ENCODE data around the gene MYH6. TPM values are rescaled to one million over a fixed set of nuclear protein-coding genes. Genes with fewer than 3 reads are reported as not detected.

MYH6 gene
- total RNA-seq, 2 donors from 2014 or later: 0.26 to 1.6 TPM

DNA sequence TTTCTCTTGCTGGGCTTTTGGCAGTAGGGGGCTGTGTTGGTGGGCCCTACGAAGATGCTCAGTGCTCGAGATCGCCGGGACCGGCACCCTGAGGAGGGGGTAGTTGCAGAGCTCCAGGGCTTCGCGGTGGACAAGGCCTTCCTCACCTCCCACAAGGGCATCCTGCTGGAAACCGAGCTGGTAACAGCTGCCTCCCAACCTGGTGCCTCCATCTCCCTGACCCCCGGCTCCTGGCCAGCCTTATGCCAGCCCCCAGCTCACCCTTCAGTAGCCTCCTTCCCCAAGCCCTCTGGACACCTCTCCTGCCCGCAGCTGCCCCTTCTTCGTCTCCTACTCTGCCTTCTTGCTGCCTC lies 30.9 kb downstream of the MYH6 start:
- Histone ChIP-seq H3K9me3 (no peaks in the 10 kb centered on the region), H3K27ac (no peak overlapping the region), H3K36me3 (replicated peaks in 1 of 2; ENCODE audit: insufficient read depth in 1 of 2, low read depth in 2 of 2) (no peaks in the 10 kb centered on the region), H3K4me1 (peaks cover 6% of the 10 kb centered on the region), H3K27me3 (no peaks in the 10 kb centered on the region), H3K4me3 (no peak overlapping the region)
- 65 to 67% methylated on average over 11 of the region's 11 CpGs for WGBS, 2 donors
- DNase-seq (no peak), ATAC-seq (no peak)
- TF ChIP-seq, protein P1, sequence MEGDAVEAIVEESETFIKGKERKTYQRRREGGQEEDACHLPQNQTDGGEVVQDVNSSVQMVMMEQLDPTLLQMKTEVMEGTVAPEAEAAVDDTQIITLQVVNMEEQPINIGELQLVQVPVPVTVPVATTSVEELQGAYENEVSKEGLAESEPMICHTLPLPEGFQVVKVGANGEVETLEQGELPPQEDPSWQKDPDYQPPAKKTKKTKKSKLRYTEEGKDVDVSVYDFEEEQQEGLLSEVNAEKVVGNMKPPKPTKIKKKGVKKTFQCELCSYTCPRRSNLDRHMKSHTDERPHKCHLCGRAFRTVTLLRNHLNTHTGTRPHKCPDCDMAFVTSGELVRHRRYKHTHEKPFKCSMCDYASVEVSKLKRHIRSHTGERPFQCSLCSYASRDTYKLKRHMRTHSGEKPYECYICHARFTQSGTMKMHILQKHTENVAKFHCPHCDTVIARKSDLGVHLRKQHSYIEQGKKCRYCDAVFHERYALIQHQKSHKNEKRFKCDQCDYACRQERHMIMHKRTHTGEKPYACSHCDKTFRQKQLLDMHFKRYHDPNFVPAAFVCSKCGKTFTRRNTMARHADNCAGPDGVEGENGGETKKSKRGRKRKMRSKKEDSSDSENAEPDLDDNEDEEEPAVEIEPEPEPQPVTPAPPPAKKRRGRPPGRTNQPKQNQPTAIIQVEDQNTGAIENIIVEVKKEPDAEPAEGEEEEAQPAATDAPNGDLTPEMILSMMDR (IDR thresholded peaks at IDR 0.05): no peak
- no peak for TF ChIP-seq POLR2A (IDR thresholded peaks at IDR 0.05)
- intact Hi-C loops (cut with DNase I): loop anchor here (10.0 kb wide), 1 partner anchor 112 kb away; no protein-coding TSS in a partner anchor

DNA sequence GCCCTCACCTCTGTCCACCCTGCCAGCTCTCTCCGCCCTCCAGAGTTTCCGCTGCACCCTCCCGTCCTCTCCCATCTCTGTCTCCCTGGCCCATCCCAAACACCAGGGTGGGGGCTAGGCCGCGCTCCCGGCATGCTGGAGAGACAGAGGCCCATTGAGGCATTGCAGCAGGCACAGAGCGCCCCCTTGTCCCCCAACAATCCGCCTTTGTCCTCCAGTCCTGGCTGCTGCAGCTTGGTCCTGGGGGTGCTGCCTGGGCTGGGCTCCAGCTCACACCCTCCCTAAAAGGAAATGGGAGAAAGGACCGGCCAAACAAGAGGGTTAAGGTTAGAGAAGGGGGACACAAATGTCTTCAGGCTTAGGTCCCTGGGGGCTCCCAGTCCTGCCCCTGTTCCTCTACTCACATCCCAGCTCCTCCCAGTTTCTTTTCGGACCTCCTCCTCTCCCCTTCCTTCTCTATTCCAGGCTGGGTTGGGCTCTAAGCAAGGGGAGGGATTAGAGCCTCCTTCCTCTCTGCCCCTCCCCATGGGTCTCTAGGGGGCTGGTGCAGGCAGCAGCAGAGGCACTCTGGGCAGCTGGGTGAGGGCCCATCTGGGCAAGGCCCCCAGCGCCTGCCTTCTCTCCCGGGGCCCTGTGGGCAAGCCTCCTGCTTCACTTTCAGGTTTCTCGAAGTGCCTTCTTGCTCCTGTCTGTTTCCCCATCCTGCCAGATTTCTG lies 31.4 kb downstream of the MYH6 start, which contains the start of gene CMTM5:
TSS of gene CMTM5 (plus strand) at position 565 of the 716 bp plus-strand sequence. CDS start 206 bp downstream, outside the sequence.
- intact Hi-C loops (cut with DNase I): loop anchor here (10.0 kb wide), 1 partner anchor 112 kb away; no protein-coding TSS in a partner anchor
- no peak for ATAC-seq
- Histone ChIP-seq H3K27ac (no peak within 1 kb of the TSS), H3K4me3 (no peak within 1 kb of the TSS), H3K9me3 (no peaks in the 10 kb centered on the region), H3K4me1 (peaks cover 6% of the 10 kb centered on the region), H3K36me3 (replicated peaks in 1 of 2; ENCODE audit: insufficient read depth in 1 of 2, low read depth in 2 of 2) (no peaks in the 10 kb centered on the region), H3K27me3 (no peaks in the 10 kb centered on the region)
- WGBS, 2 donors: 59 to 65% methylated on average over 13 of the region's 13 CpGs
- no peak for TF ChIP-seq POLR2A (IDR thresholded peaks at IDR 0.05)
- TF ChIP-seq, protein P1 (IDR thresholded peaks at IDR 0.05): no peak
- DNase-seq: no peak

- Histone ChIP-seq H3K27ac (no peak overlapping the region), H3K36me3 (replicated peaks in 1 of 2; ENCODE audit: insufficient read depth in 1 of 2, low read depth in 2 of 2) (no peaks in the 10 kb centered on the region), H3K4me3 (no peak overlapping the region), H3K4me1 (peaks cover 6% of the 10 kb centered on the region), H3K27me3 (no peaks in the 10 kb centered on the region), H3K9me3 (no peaks in the 10 kb centered on the region)
- ATAC-seq (no peak), DNase-seq (no peak)
- intact Hi-C loops (cut with DNase I): loop anchor here (10.0 kb wide), 1 partner anchor 111 kb away; no protein-coding TSS in a partner anchor
- 85 to 86% methylated on average over 14 to 21 of the region's 21 CpGs for WGBS, 2 donors
- no peak for TF ChIP-seq POLR2A (IDR thresholded peaks at IDR 0.05)
- TF ChIP-seq, protein P1 (IDR thresholded peaks at IDR 0.05): no peak
Observed at GRCh38 chr14:23375527-23376251, 32.4 kb downstream of the MYH6 start.

DNA sequence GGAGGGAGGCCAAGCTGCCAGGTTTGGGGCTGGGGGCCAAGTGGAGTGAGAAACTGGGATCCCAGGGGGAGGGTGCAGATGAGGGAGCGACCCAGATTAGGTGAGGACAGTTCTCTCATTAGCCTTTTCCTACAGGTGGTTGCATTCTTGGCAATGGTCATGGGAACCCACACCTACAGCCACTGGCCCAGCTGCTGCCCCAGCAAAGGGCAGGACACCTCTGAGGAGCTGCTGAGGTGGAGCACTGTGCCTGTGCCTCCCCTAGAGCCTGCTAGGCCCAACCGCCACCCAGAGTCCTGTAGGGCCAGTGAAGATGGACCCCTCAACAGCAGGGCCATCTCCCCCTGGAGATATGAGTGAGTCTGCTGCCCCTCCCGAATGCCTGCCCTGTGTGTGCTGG lies 35.0 kb downstream of the MYH6 start:
- no peaks in the 10 kb centered on the region for H3K36me3 ChIP-seq (replicated peaks in 1 of 2; ENCODE audit: insufficient read depth in 1 of 2, low read depth in 2 of 2)
- H3K27me3 ChIP-seq: no peaks in the 10 kb centered on the region
- ATAC-seq (no peak), DNase-seq (no peak)
- no peak for TF ChIP-seq POLR2A (IDR thresholded peaks at IDR 0.05)
- TF ChIP-seq, protein P1 (IDR thresholded peaks at IDR 0.05): no peak
- intact Hi-C loops (cut with DNase I): loop anchor here (10.0 kb wide), 1 partner anchor 108 kb away; no protein-coding TSS in a partner anchor
- H3K4me1 ChIP-seq: no peaks in the 10 kb centered on the region
- no peak overlapping the region for H3K27ac ChIP-seq
- H3K9me3 ChIP-seq: no peaks in the 10 kb centered on the region
- no peak overlapping the region for H3K4me3 ChIP-seq
- 49 to 69% methylated on average over 2 to 3 of the region's 3 CpGs for WGBS, 2 donors

Data from body of pancreas (tissue), 4 donors.